ENCODE data around the gene CDK9.
A peak's percentile ranks its signal among the peaks of the same experiment; 100 is the strongest.
"Not testable (repeated sequence)": the region's sequence is repeated elsewhere in the genome, so short reads cannot be mapped to it uniquely, and the experiment has no call there.

Gene CDK9

DNA sequence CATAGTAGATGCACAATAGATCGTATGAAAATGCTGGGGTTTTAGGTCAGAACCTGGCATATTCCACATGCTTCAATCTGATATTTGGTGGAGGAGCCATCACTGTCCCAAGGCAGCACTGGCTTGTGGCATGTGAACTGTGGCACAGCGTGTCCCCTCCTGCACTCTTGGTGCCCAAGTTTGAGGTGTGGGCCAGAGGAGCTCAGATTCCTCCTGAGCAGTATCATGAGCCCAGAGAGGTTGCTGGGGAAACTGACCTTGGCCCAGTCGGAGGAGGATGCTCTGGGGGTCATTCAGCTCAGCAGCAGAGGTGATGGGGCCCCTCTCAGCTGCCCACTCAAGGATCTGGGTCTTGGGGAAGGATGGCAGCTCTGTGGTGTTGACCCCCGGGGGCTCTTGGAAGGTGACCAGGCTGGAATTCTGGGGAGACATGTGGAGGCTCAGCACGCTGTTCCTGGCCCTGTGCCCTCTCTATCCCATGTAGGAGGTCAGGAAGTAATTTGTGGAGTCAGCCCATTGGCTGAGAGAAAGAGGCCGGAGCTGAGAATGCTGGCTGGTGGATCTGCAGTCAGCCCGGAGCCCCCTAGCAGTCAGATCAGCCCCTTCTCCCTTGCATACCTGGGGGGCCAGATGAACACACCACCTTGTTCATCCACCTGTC, 40.5 kb downstream of the CDK9 start:
- no peak for DNase-seq (ENCODE audit: low read depth in 2 of 2)

GRCh38 chr9:127828262-127829031, 42.6 kb downstream of the CDK9 start:
- DNase-seq (ENCODE audit: low read depth in 2 of 2) = no peak

GRCh38 chr9:127829205-127829906, 43.5 kb downstream of the CDK9 start:
- DNase-seq (ENCODE audit: low read depth in 2 of 2) = no peak

- no peak for DNase-seq (ENCODE audit: low read depth in 2 of 2)
These were observed 46.4 kb downstream of the CDK9 start for GRCh38 chr9:127832248-127832647.

DNA sequence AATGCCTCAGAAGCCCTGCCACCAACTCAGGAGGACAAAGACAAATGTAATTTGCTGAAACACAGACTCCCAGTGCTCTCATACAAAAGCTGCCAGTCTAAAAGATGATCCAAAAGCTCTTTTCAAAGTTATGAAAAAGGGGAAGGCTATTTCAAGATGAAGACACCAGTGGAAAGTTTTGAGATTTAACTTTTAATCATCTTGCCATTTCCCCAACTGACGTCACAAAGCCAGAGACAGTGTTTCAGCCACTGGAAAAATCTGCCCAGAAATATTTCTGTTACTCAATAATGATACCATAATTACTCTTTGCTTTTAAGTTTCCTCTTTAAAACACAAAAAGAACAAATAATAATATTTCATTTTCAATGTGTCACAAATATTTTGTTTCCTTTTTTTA, 47.7 kb downstream of the CDK9 start:
- no peak for DNase-seq (ENCODE audit: low read depth in 2 of 2)

GRCh38 chr9:127835991-127836516, 50.2 kb downstream of the CDK9 start:
- peak; percentile 19 to 28 for DNase-seq (ENCODE audit: low read depth in 2 of 2)

- not testable (repeated sequence) for DNase-seq (ENCODE audit: low read depth in 2 of 2)
These were observed 50.7 kb downstream of the CDK9 start for GRCh38 chr9:127836561-127836960.

DNA sequence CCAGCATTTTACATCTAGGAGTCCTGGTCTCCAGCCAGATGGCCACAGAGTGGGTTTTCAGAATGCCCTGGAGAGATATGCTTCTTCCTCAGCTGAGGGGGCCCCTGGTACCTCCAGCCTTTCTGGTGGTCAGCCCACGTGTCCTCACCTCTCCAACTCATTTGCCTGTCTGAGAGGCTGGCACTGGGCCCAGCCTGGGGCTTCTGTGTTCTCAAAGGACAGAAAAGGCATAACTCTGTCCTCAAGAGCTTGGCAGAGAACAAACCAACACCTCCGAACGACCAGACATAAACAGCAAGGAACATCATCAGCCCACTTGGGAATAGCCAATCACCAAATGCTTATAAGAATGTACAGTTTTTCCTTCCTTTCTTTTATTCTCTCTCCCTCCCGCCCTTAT, 51.5 kb downstream of the CDK9 start:
- no peak for DNase-seq (ENCODE audit: low read depth in 2 of 2)

- DNase-seq (ENCODE audit: low read depth in 2 of 2) = no peak
These were observed 52.7 kb downstream of the CDK9 start for GRCh38 chr9:127838375-127839078.
